H1 (cell line): ENCODE data around the gene LRRC74B. TPM values are rescaled to one million over a fixed set of nuclear protein-coding genes. Genes with fewer than 3 reads are reported as not detected.

ENCODE experiments used
- CBX8 ChIP-seq: fragments of 300-800, 300-1000 bp; sonication (generic); IDR thresholded peaks from 2 replicates; pipeline ENCODE4 v1.7.1; 2016; ENCODE audit warnings: low read depth, low read length, borderline replicate concordance
- CTBP2 ChIP-seq: IDR thresholded peaks from 2 replicates; pipeline ENCODE4 v1.7.0; 2011; ENCODE audit warnings: borderline replicate concordance, mild to moderate bottlenecking, moderate library complexity, mixed read lengths, low read length; ENCODE audit not compliant: insufficient read depth, insufficient read length
- MAFK ChIP-seq: IDR thresholded peaks from 2 replicates; pipeline ENCODE4 v1.6.1; 2012; ENCODE audit warnings: low read depth, mild to moderate bottlenecking, improper control_type of control experiment, low read length
- MAX ChIP-seq: IDR thresholded peaks from 2 replicates; pipeline ENCODE4 v1.6.1; 2012; ENCODE audit warnings: inconsistent platforms
- POU5F1 ChIP-seq: IDR thresholded peaks from 2 replicates; pipeline ENCODE4 v1.6.1; 2011; ENCODE audit warnings: low read depth, mild to moderate bottlenecking, low read length, moderate library complexity
- polyA plus RNA-seq, 7 experiments: library from polyadenylated mRNA; depleted of rRNA in 3 of 7; stranded (reverse) in 5 of 7; unstranded in 2 of 7; fragments of >200 nt in 5 of 7; fragments of 200-250 nt in 2 of 7; gene quantifications; 1 replicate in 5 of 7; 2 replicates in 1 of 7; 4 replicates in 1 of 7; pipeline versions ENCODE4 v1.2.1 to v1.2.3, GENCODE V29; 2011 to 2013; ENCODE audit warnings: missing spikeins in 2 of 7, mixed read lengths in 2 of 7
- total RNA-seq: library from RNA; stranded (reverse); fragmentation: NEBNext Ultra II Directional; extraction: Animal tissue kit (Norgen Biotek cat#: 25700); gene quantifications from 2 replicates; pipeline ENCODE4 v1.2.1, GENCODE V29; 2021

Gene LRRC74B
- total and polyA plus RNA-seq, 2 of the 8 experiments (the other 6 are each of a cell fraction or from before 2014, with no cell fraction given): not detected

GRCh38 chr22:21101877-21102638 lies 56.3 kb downstream of the LRRC74B start (continued):
- TF ChIP-seq MAX: no peak
- no peak for TF ChIP-seq POU5F1
- no peak for TF ChIP-seq CTBP2
- TF ChIP-seq CBX8: no peak
- no peak for TF ChIP-seq MAFK
